ENCODE measurements around the gene LAMTOR3.

The LAMTOR3 gene, protein sequence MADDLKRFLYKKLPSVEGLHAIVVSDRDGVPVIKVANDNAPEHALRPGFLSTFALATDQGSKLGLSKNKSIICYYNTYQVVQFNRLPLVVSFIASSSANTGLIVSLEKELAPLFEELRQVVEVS
- total RNA-seq = 50.8 to 118 (median 82.0) reads per million in 17 experiments

GRCh38 chr4:99894161-99894997, at the start of gene LAMTOR3:
Gene LAMTOR3 (minus strand): TSS chr4:99894427. CDS start chr4:99893963, 464 bp downstream.
- peak; percentile 93 to 97 (median 96) for DNase-seq

DNA sequence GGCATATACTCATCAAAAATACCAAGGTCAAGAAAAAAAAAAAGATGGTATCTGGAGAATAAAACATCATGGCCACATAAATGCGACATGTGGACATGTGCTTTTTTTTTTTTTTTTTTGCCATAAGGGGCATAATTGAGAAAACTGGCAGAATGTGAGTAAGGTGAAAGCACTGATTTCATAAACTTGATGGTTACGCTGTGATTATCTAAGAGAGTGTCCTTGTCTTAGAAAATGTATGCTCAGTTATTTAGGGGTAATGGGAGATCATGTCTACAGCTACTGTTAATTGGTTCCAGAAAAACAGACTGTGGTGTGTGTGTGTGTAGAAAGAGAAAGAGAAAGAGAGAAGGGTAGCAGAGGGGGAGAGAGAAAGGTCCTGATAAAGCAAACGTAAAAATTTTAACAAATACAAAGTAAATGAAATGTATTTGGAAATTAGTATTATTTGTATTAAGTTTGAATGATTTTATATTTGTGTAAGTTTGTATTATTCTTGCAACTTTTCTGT, 44.1 kb upstream of the LAMTOR3 start:
- DNase-seq = no peak

GRCh38 chr4:99934891-99935290, 40.7 kb upstream of the LAMTOR3 start:
- peak in 1 of 4 experiments; percentile 28 for DNase-seq

DNA sequence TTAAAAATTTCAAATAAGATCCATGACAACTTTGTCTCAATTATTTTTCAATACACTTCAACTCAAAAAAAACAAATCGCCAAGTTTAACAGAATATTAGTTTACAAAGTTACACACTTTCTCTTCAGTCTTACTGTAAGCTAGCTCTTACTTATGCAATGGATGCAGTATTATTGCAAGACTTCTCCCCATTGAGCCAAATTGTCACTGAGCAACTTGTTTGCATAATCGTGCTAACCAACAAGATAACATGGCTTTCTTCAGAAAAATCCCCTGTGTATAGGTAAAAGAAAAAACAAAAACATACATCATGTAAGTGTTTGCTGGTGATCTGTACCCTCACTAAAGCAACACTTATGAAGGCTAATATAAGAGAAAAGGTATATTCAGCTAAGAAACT, 33.3 kb upstream of the LAMTOR3 start:
- DNase-seq = no peak

GRCh38 chr4:99921174-99921573, 26.9 kb upstream of the LAMTOR3 start:
- DNase-seq = no peak

- no peak for DNase-seq
Measured at GRCh38 chr4:99918656-99919055, 24.4 kb upstream of the LAMTOR3 start.

DNA sequence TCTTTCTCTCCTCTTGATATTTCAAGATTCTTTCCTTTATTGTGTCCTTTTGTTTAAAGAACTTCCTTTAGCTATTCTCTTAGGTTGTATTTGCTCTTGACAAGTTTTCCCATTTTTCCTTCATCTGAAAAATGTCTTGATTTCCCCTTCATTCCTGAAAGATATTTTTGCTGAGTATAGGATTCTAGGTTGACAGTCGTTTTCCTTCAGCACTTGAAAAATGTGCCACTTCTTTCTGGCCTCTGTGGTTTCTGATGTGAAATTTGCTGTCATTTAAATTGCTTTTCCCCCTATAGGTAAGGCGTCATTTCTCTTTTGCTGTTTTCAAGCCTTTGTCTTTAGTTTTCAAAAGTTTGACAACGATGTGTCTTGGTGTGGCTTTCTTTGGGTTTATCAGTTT, 23.3 kb upstream of the LAMTOR3 start:
- DNase-seq = no peak

GRCh38 chr4:99915449-99915848, 21.2 kb upstream of the LAMTOR3 start:
- no peak for DNase-seq

GRCh38 chr4:99894998-99895397, 771 bp upstream of the LAMTOR3 start:
- DNase-seq = no peak

DNA sequence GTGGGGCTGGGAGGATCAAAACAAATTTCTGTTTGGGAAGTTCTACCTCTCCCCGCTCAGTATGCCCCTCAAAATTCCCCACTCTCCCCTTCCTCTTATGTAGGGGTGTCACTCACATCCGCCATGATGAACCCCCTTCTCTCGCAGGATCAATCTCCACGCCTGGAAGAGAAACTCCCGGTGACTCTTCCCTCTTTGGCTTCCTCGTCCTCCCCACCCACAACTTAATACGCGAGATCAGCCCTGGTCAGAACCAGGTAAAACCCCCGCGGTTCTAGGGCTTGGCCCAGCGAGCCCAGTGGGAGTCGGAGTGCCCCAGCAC, 427 bp downstream of the LAMTOR3 start:
- DNase-seq = peak; percentile 19 to 58 (median 47)

DNA sequence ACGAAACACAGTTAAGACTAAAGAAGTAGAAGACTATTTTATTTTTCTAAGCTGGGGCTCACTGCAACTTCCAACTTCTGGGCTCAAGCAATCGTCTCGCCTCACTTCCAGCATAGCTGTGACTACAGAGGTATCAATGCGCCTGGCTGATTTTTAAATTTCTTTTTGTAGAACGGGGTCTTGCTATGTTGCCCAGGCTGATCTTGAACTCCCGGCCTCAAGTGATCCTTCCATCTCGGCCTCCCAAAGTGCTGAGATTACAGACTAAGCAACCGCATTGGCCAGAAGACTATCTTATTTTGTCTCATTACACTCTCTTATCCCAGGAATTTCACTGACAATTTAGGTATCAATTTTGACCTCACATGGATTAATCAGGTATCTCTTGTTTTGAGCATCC, 1.2 kb downstream of the LAMTOR3 start:
- no peak for DNase-seq

GRCh38 chr4:99891351-99891750, 2.9 kb downstream of the LAMTOR3 start:
- no peak for DNase-seq

GRCh38 chr4:99887837-99888236, 6.4 kb downstream of the LAMTOR3 start:
- DNase-seq = no peak

GRCh38 chr4:99886146-99886545, 8.1 kb downstream of the LAMTOR3 start:
- no peak for DNase-seq

GRCh38 chr4:99885687-99886086, 8.5 kb downstream of the LAMTOR3 start:
- no peak for DNase-seq

DNA sequence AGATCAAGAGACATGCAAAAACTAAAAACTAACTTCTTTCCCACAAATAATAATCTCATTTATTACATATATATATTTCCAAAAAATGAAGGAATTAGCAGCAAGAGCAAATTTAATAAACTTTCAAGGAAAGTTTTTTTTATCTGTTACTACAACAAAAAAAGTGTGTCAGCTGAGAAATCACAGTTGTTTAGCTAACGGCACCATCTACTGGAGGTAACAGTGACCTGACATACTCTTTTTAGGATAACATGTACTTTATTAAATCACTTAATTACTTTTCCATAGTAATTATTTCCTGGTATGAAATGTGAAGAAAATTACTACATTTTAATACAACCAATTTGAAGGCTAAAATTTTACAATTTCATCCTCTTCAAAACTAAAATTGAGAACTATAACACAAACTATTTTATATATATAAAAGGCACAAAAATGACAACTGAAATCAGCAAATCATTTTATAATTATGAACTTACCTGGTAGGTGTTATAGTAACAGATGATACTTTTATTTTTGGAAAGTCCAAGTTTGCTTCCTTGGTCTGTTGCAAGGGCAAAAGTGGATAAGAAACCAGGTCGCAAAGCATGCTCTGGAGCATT, 9.1 kb downstream of the LAMTOR3 start:
- DNase-seq = peak; percentile 25 to 63 (median 47)

DNA sequence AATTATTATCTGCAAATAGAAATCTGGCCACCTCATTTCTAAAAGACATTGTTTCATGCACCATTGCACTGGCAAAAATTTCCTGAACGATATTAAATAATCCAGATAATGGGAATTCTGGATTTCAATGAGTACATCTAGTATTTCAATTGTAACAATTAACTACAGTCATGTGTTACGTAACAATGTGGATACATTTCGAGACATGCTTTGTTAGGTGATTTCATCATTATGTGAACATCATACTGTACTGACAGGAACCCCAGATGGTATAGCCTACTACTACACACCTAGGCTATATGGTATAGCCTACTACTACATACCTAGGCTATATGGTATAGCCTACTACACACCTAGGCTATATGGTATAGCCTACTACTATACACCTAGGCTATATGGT, 14.8 kb downstream of the LAMTOR3 start:
- no peak for DNase-seq

DNA sequence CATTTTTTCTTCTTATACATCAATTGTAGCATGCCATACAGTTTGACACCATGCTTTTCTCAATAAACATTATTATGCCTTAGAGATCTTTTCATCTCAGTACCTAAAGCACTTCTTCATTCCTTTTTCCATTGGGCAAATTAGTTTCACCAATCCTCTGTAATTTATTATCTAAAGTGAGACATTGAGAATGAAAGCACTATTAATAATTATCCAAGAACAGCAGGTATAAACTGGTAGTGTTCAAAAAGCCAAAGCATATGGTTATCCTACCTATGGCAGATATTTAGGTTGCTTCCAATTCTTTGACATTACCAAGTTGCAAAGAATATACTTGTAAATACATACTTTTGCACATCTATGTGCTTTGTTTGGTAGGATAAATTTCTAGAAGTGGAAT, 15.6 kb downstream of the LAMTOR3 start:
- DNase-seq = no peak

GRCh38 chr4:99876946-99877345, 17.3 kb downstream of the LAMTOR3 start:
- no peak for DNase-seq

DNA sequence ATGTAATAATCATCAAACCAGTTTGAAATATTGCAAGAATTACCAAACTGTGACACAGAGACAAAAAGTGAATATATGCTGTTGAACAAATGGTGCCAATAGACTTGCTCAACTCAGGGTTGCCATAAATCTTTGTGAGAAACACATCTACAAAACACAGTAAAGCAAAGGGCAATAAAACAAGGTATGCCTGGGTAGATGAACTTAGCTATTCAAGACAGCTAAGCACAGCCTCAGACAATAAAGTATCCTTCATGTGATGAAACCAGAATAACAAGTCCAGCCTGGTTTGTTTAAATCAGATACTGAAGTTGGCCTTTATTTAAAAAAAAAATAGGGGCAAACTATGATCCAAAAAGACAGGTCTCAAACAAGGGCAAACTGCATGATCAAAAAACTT, 19.2 kb downstream of the LAMTOR3 start:
- no peak for DNase-seq

GRCh38 chr4:99872570-99872969, 21.7 kb downstream of the LAMTOR3 start:
- DNase-seq = no peak

DNA sequence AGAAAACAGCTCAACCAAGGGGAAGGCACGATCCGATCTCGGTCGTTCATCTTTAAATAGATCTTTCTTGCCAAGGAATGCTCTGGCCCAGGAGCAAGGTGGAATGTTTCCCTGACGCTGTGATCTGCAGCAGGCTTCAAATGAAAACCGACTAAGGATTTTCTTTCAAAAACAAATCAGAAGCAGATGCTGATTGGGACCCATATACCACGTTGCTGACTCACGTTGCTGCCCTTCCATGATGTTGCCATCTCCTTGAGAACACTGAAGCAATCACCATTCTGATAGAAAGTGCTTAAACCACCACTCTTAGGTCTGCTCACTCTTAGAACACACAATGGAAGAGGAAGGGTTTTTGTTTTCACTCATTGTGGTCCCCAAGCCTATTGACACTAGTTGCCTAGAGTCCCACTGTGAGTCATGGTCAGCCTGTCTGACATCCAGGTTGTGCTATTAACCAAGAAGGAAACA, 26.1 kb downstream of the LAMTOR3 start:
- DNase-seq = no peak

DNA sequence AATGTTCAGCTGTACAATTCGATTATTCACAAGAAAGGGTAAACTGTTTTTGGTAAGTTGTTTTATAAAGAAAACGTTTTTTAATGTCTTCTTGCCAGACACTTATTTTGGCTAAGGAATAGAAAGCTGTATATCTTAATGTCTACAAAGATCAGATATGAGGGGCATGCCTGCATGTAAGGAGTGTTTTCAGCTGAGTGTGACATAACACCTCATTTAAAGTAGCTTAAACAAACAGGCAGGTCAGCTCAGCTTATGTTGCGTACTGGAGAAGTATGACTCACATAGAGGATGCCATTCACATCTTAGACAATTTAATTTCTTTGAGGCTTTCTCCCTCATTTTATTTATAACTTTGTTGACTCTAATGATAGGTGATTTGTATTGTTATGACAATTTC, 30.4 kb downstream of the LAMTOR3 start:
- DNase-seq = no peak
